Measurements from ENCODE around the gene STPG2. TPM values are rescaled to one million over a fixed set of nuclear protein-coding genes. Genes with fewer than 3 reads are reported as not detected.
A peak's percentile ranks its signal among the peaks of the same experiment; 100 is the strongest.

STPG2 gene
- total and polyA plus RNA-seq, 2 of the 8 experiments (the other 6 are each of a cell fraction or from before 2014, with no cell fraction given): 0.03 TPM; not detected in 1

DNA sequence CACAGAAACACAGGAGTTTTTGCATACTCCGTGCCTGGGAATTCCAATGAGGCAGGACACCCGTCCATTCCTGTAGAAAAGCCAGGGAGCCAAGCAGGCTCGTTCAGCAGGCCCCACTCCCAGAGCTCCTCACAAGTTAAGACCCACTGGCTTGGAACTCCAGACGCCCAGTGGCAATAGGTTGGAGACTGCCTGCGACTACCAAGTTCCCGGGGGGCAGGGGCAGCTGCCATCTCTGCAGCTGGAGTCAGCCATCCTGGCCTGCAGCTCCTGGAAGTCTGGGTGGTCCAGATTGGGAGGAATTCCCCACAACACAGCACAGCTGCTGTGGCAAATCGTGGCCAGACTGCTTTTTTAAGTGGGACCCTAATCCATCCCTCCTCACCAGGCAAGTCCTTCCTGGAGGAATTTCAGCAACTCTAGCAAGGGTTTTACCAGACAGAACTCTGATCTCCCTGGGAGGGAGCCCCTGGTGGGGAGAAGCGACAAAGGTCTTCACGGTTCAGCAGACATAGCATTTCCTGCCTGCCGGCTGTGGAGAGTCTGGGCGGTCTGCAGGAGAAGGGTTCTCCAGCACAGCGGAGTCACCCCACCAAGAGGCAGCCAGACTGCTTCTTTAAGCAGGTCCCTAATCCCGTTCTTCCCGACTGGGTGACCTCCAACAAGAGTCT is 231.9 kb downstream of the STPG2 start:
- H3K18ac ChIP-seq (ENCODE audit: extremely low read depth, low read length): no peak overlapping the region
- H3K4me1 ChIP-seq (replicated peaks in 1 of 4; ENCODE audit: control insufficient read depth in 3 of 4, insufficient read depth in 4 of 4, low read length in 3 of 4): 0 out of 7 replicates have a peak, but pooled peaks cover 0 to 3% (median 0%) of the 10 kb centered on the region in 4 experiments
- H3K9ac ChIP-seq (replicated peaks in 1 of 4; ENCODE audit: extremely low read depth in 1 of 4, low read depth in 3 of 4, low read length in 3 of 4): no peak overlapping the region
- no peaks in the 10 kb centered on the region for H3K79me1 ChIP-seq (ENCODE audit: low read depth, low read length)
- no peak overlapping the region for H2BK5ac ChIP-seq (ENCODE audit: low read depth, low read length)
- H4K5ac ChIP-seq (ENCODE audit: insufficient read length, low read depth, low read length): no peak overlapping the region
- no peak overlapping the region for H2BK120ac ChIP-seq (replicated peaks; ENCODE audit: low read depth, low read length)
- no peak overlapping the region for H2AK5ac ChIP-seq (ENCODE audit: low read depth, low read length)
- H3K23ac ChIP-seq (ENCODE audit: insufficient read length): no peak overlapping the region
- TF ChIP-seq JUN (IDR thresholded peaks at IDR 0.05; ENCODE audit: low read depth, low read length) (no peak), CTBP2 (IDR thresholded peaks at IDR 0.05; ENCODE audit: borderline replicate concordance, insufficient read depth, insufficient read length, low read length) (no peak), SP1 (IDR thresholded peaks at IDR 0.05; ENCODE audit: low read depth, low read length) (no peak)
- TF ChIP-seq, protein P1, sequence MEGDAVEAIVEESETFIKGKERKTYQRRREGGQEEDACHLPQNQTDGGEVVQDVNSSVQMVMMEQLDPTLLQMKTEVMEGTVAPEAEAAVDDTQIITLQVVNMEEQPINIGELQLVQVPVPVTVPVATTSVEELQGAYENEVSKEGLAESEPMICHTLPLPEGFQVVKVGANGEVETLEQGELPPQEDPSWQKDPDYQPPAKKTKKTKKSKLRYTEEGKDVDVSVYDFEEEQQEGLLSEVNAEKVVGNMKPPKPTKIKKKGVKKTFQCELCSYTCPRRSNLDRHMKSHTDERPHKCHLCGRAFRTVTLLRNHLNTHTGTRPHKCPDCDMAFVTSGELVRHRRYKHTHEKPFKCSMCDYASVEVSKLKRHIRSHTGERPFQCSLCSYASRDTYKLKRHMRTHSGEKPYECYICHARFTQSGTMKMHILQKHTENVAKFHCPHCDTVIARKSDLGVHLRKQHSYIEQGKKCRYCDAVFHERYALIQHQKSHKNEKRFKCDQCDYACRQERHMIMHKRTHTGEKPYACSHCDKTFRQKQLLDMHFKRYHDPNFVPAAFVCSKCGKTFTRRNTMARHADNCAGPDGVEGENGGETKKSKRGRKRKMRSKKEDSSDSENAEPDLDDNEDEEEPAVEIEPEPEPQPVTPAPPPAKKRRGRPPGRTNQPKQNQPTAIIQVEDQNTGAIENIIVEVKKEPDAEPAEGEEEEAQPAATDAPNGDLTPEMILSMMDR (IDR thresholded peaks at IDR 0.05; ENCODE audit: control extremely low read depth in 1 of 3, insufficient read depth in 1 of 3, low read depth in 1 of 3, low read length in 3 of 3): peak in 1 of 3 experiments; percentile 8; a peak in 1 of 4 replicates
- H3K27ac ChIP-seq (ENCODE audit: low read depth, low read length): no peak overlapping the region
- H4K8ac ChIP-seq (ENCODE audit: extremely low read depth, insufficient read depth, low read length): no peak overlapping the region
- no peaks in the 10 kb centered on the region for H3K79me2 ChIP-seq (ENCODE audit: control insufficient read depth in 1 of 2, insufficient read depth in 2 of 2, low read length in 2 of 2)
- H2BK12ac ChIP-seq (ENCODE audit: low read depth, low read length): no peak overlapping the region
- no peak overlapping the region for H2AFZ ChIP-seq (ENCODE audit: low read length)
- H3K4ac ChIP-seq (replicated peaks; ENCODE audit: insufficient read length, low read depth, low read length): no peak overlapping the region
- WGBS, 2 experiments (ENCODE audit: extremely low coverage in 1 of 2, insufficient coverage in 1 of 2, insufficient read length in 1 of 2, insufficient replicate concordance in 2 of 2, low coverage in 1 of 2, low lambda C conversion rate in 2 of 2, missing lambda C conversion rate in 1 of 2): 93% methylated on average over 11 of the region's 14 CpGs; no CpG with 5 or more reads in 1 of the 2 experiments
- no peak overlapping the region for H3K4me3 ChIP-seq (ENCODE audit: extremely low read depth in 1 of 4, insufficient read depth in 2 of 4, low read depth in 3 of 4, low read length in 4 of 4)
- no peaks in the 10 kb centered on the region; a peak in 1 of 4 replicates for H3K9me3 ChIP-seq (ENCODE audit: insufficient read depth in 2 of 2, low read depth in 1 of 2, low read length in 1 of 2)
- DNase-seq (ENCODE audit: low read depth in 1 of 2, low spot score in 2 of 2) (no peak), FAIRE-seq (no peak)
- no peaks in the 10 kb centered on the region for H3K27me3 ChIP-seq (replicated peaks in 1 of 4; ENCODE audit: control insufficient read depth in 3 of 4, extremely low read depth in 1 of 4, insufficient read depth in 3 of 4, low read length in 3 of 4)
- no peak overlapping the region for H3K56ac ChIP-seq (replicated peaks; ENCODE audit: insufficient read length, low read depth, low read length)
- no peak overlapping the region for H2BK20ac ChIP-seq (ENCODE audit: low read length)
- CTCF ChIA-PET (ENCODE audit: partially characterized antibody): interaction anchor here (0.7 to 2.3 kb wide), 5 partner anchors 8 to 1371 kb away, joined by 3 to 7 read pairs (median 4); no protein-coding TSS in a partner anchor
- H4K91ac ChIP-seq (replicated peaks; ENCODE audit: insufficient read length, low read length): peak overlapping the region; percentile 26
- no peaks in the 10 kb centered on the region for H4K20me1 ChIP-seq (replicated peaks in 1 of 2; ENCODE audit: control insufficient read depth in 1 of 2, insufficient read depth in 2 of 2, low read length in 2 of 2)
- H3K4me2 ChIP-seq (ENCODE audit: insufficient read depth in 1 of 2, low read depth in 2 of 2, low read length in 2 of 2): no peak overlapping the region
- POLR2A ChIA-PET (ENCODE audit: partially characterized antibody): no interaction called here
- no peak overlapping the region for H3K14ac ChIP-seq (ENCODE audit: insufficient read length)
- H3K36me3 ChIP-seq (ENCODE audit: control insufficient read depth in 2 of 4, insufficient read depth in 4 of 4, low read length in 3 of 4): no peaks in the 10 kb centered on the region
- H3K23me2 ChIP-seq (ENCODE audit: low read depth, low read length): no peaks in the 10 kb centered on the region
- H2BK15ac ChIP-seq (ENCODE audit: low read length): no peak overlapping the region

Measured in H1 (cell line).